ENCODE measurements around the gene BEAN1.

BEAN1 gene

GRCh38 chr16:66420396-66420795 is 6.7 kb upstream of the BEAN1 start:
- no peak for DNase-seq

GRCh38 chr16:66421891-66422290 is 5.2 kb upstream of the BEAN1 start:
- no peak for DNase-seq

- no peak for DNase-seq
Measured at GRCh38 chr16:66422366-66422765, 4.7 kb upstream of the BEAN1 start.

- no peak for DNase-seq
Measured at GRCh38 chr16:66423177-66423576, 3.9 kb upstream of the BEAN1 start.

- no peak for DNase-seq
Measured at GRCh38 chr16:66425651-66426050, 1.4 kb upstream of the BEAN1 start.

GRCh38 chr16:66426112-66427035 is 721 bp upstream of the BEAN1 start:
- DNase-seq, result no peak

- no peak for DNase-seq
Measured at GRCh38 chr16:66427871-66428681, 981 bp downstream of the BEAN1 start.

- no peak for DNase-seq
Measured at GRCh38 chr16:66428682-66429251, 1.7 kb downstream of the BEAN1 start.

GRCh38 chr16:66429290-66429962 is 2.3 kb downstream of the BEAN1 start:
- no peak for DNase-seq

- DNase-seq, result no peak
Measured at GRCh38 chr16:66430214-66430613, 3.1 kb downstream of the BEAN1 start.

- DNase-seq, result no peak
Measured at GRCh38 chr16:66431760-66432159, 4.7 kb downstream of the BEAN1 start.

GRCh38 chr16:66432429-66432828 is 5.3 kb downstream of the BEAN1 start:
- no peak for DNase-seq

GRCh38 chr16:66434619-66435430 is 7.7 kb downstream of the BEAN1 start:
- DNase-seq, result no peak

- DNase-seq, result no peak
Measured at GRCh38 chr16:66435896-66436295, 8.8 kb downstream of the BEAN1 start.

- no peak for DNase-seq
Measured at GRCh38 chr16:66437391-66437945, 10.4 kb downstream of the BEAN1 start.

- DNase-seq, result no peak
Measured at GRCh38 chr16:66438536-66438935, 11.4 kb downstream of the BEAN1 start.

GRCh38 chr16:66439051-66439730 is 12.1 kb downstream of the BEAN1 start:
- no peak for DNase-seq

GRCh38 chr16:66440271-66440802 is 13.2 kb downstream of the BEAN1 start:
- DNase-seq, result no peak

GRCh38 chr16:66440970-66441369 is 13.9 kb downstream of the BEAN1 start:
- DNase-seq, result no peak

- DNase-seq, result no peak
Measured at GRCh38 chr16:66441586-66442375, 14.7 kb downstream of the BEAN1 start.

Measured in activated CD4-positive, alpha-beta T cell treated with anti-CD3 and anti-CD28 coated beads, Interleukin-2, amount 50 U/mL, for 48 hours (primary cell).